ENCODE results near the gene ST8SIA1. TPM values are rescaled to one million over a fixed set of nuclear protein-coding genes. Genes with fewer than 3 reads are reported as not detected.

Gene ST8SIA1
- polyA plus RNA-seq, 1 donor from 2014 or later, result 22.5 TPM

DNA sequence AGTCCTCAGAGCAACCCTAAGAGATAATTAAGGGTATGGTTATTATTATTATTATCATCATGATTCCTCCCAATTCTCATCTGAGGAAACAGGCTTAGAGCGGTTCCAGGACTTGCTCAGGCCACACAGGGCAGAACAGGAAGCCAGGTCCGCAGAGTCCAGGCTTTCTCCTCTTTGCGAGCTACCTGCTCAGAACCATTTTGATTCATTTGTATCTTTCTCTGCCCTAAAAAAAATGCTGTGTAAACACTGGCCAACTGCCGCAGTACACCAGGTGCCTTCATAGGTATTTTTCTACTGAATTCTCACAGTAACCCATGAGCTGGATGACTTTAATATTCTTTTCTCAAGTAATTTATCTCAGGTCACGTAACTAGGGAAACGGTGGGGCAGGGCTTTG is 45.3 kb downstream of the ST8SIA1 start:
- Histone ChIP-seq H3F3A (ENCODE audit: insufficient read depth, low read length, poor library complexity, severe bottlenecking) (no peaks in the 10 kb centered on the region), H3K9me2 (ENCODE audit: insufficient read depth, low read length) (no peaks in the 10 kb centered on the region), H3K9me3 (ENCODE audit: low read length) (no peaks in the 10 kb centered on the region), H2AFZ (ENCODE audit: low read depth, low read length) (no peak overlapping the region), H3K27me3 (ENCODE audit: insufficient read depth, low read depth, low read length) (no peaks in the 10 kb centered on the region), H3K4me3 (ENCODE audit: low read length) (no peak overlapping the region), H3K36me3 (ENCODE audit: insufficient read depth, low read length) (no peaks in the 10 kb centered on the region), H3K27ac (ENCODE audit: low read length) (no peak overlapping the region), H4K20me1 (ENCODE audit: insufficient read depth) (no peaks in the 10 kb centered on the region), H3K79me2 (replicated peaks; ENCODE audit: insufficient read depth, low read length) (no peaks in the 10 kb centered on the region), H3K4me2 (ENCODE audit: low read length) (no peak overlapping the region), H3K9ac (ENCODE audit: low read length) (no peak overlapping the region)
- TF ChIP-seq, protein P1, sequence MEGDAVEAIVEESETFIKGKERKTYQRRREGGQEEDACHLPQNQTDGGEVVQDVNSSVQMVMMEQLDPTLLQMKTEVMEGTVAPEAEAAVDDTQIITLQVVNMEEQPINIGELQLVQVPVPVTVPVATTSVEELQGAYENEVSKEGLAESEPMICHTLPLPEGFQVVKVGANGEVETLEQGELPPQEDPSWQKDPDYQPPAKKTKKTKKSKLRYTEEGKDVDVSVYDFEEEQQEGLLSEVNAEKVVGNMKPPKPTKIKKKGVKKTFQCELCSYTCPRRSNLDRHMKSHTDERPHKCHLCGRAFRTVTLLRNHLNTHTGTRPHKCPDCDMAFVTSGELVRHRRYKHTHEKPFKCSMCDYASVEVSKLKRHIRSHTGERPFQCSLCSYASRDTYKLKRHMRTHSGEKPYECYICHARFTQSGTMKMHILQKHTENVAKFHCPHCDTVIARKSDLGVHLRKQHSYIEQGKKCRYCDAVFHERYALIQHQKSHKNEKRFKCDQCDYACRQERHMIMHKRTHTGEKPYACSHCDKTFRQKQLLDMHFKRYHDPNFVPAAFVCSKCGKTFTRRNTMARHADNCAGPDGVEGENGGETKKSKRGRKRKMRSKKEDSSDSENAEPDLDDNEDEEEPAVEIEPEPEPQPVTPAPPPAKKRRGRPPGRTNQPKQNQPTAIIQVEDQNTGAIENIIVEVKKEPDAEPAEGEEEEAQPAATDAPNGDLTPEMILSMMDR (IDR thresholded peaks at IDR 0.05; ENCODE audit: poor library complexity, severe bottlenecking), result no peak

- H3K9me3 ChIP-seq (ENCODE audit: low read length), result no peaks in the 10 kb centered on the region
- no peaks in the 10 kb centered on the region for H3K27me3 ChIP-seq (ENCODE audit: insufficient read depth, low read depth, low read length)
- H3K9ac ChIP-seq (ENCODE audit: low read length), result no peak overlapping the region
- no peak overlapping the region for H3K27ac ChIP-seq (ENCODE audit: low read length)
- H3K9me2 ChIP-seq (ENCODE audit: insufficient read depth, low read length), result no peaks in the 10 kb centered on the region
- no peaks in the 10 kb centered on the region for H3K79me2 ChIP-seq (replicated peaks; ENCODE audit: insufficient read depth, low read length)
- H3K4me3 ChIP-seq (ENCODE audit: low read length), result no peak overlapping the region
- no peak for TF ChIP-seq EP300 (conservative IDR thresholded peaks at IDR 0.05; ENCODE audit: poor library complexity, severe bottlenecking)
- TF ChIP-seq EZH2 (IDR thresholded peaks at IDR 0.05; ENCODE audit: borderline replicate concordance, insufficient read depth, low read length, poor library complexity, severe bottlenecking), result no peak
- TF ChIP-seq TAF1 (IDR thresholded peaks at IDR 0.05; ENCODE audit: low read depth), result no peak
- TF ChIP-seq RAD21 (conservative IDR thresholded peaks at IDR 0.05), result no peak
- TF ChIP-seq POLR2AphosphoS5 (IDR thresholded peaks at IDR 0.05), result no peak
- TF ChIP-seq, protein P1 (IDR thresholded peaks at IDR 0.05; ENCODE audit: poor library complexity, severe bottlenecking), result no peak
- TF ChIP-seq SMC3 (conservative IDR thresholded peaks at IDR 0.05; ENCODE audit: poor library complexity), result no peak
- TF ChIP-seq, protein P2, sequence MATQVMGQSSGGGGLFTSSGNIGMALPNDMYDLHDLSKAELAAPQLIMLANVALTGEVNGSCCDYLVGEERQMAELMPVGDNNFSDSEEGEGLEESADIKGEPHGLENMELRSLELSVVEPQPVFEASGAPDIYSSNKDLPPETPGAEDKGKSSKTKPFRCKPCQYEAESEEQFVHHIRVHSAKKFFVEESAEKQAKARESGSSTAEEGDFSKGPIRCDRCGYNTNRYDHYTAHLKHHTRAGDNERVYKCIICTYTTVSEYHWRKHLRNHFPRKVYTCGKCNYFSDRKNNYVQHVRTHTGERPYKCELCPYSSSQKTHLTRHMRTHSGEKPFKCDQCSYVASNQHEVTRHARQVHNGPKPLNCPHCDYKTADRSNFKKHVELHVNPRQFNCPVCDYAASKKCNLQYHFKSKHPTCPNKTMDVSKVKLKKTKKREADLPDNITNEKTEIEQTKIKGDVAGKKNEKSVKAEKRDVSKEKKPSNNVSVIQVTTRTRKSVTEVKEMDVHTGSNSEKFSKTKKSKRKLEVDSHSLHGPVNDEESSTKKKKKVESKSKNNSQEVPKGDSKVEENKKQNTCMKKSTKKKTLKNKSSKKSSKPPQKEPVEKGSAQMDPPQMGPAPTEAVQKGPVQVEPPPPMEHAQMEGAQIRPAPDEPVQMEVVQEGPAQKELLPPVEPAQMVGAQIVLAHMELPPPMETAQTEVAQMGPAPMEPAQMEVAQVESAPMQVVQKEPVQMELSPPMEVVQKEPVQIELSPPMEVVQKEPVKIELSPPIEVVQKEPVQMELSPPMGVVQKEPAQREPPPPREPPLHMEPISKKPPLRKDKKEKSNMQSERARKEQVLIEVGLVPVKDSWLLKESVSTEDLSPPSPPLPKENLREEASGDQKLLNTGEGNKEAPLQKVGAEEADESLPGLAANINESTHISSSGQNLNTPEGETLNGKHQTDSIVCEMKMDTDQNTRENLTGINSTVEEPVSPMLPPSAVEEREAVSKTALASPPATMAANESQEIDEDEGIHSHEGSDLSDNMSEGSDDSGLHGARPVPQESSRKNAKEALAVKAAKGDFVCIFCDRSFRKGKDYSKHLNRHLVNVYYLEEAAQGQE (IDR thresholded peaks at IDR 0.05; ENCODE audit: borderline replicate concordance), result no peak
- no peak for TF ChIP-seq MXI1 (conservative IDR thresholded peaks at IDR 0.05; ENCODE audit: poor library complexity, severe bottlenecking)
- H3K4me2 ChIP-seq (ENCODE audit: low read length), result no peak overlapping the region
- no peaks in the 10 kb centered on the region for H4K20me1 ChIP-seq (ENCODE audit: insufficient read depth)
- no peak overlapping the region for H2AFZ ChIP-seq (ENCODE audit: low read depth, low read length)
- no peaks in the 10 kb centered on the region for H3K36me3 ChIP-seq (ENCODE audit: insufficient read depth, low read length)
- H3F3A ChIP-seq (ENCODE audit: insufficient read depth, low read length, poor library complexity, severe bottlenecking), result no peaks in the 10 kb centered on the region
Measured at GRCh38 chr12:22287776-22288621, 46.5 kb downstream of the ST8SIA1 start.

All from neural cell (in vitro differentiated cells).